Measurements from ENCODE around the gene AP3B1. TPM values are rescaled to one million over a fixed set of nuclear protein-coding genes. Genes with fewer than 3 reads are reported as not detected.

AP3B1 gene
- total RNA-seq, 1 donor from 2014 or later: 46.6 TPM

GRCh38 chr5:78102500-78102899, 192.0 kb downstream of the AP3B1 start:
- no peak for DNase-seq (ENCODE audit: low read depth, low spot score)
- Mint-ChIP-seq H3K36me3 (ENCODE audit: low read depth) (peaks cover 21% of the 10 kb centered on the region), H3K27ac (ENCODE audit: unreplicated experiment) (no peak overlapping the region), H3K4me3 (no peak overlapping the region), H3K27me3 (ENCODE audit: low read depth) (no peaks in the 10 kb centered on the region), H3K4me1 (peaks cover 8% of the 10 kb centered on the region), H3K9me3 (no peaks in the 10 kb centered on the region)
- no peak for TF ChIP-seq CTCF (conservative IDR thresholded peaks at IDR 0.05)

GRCh38 chr5:78095125-78095524, 199.4 kb downstream of the AP3B1 start:
- Mint-ChIP-seq H3K4me3 (no peak overlapping the region), H3K27ac (ENCODE audit: unreplicated experiment) (no peak overlapping the region), H3K9me3 (no peaks in the 10 kb centered on the region), H3K27me3 (ENCODE audit: low read depth) (no peaks in the 10 kb centered on the region), H3K4me1 (no peaks in the 10 kb centered on the region), H3K36me3 (ENCODE audit: low read depth) (peaks cover 32% of the 10 kb centered on the region)
- DNase-seq (ENCODE audit: low read depth, low spot score): no peak
- no peak for TF ChIP-seq CTCF (conservative IDR thresholded peaks at IDR 0.05)

GRCh38 chr5:78090002-78090401, 204.5 kb downstream of the AP3B1 start:
- Mint-ChIP-seq H3K27ac (ENCODE audit: unreplicated experiment) (no peak overlapping the region), H3K36me3 (ENCODE audit: low read depth) (peaks cover 17% of the 10 kb centered on the region), H3K4me1 (no peaks in the 10 kb centered on the region), H3K4me3 (no peak overlapping the region), H3K27me3 (ENCODE audit: low read depth) (no peaks in the 10 kb centered on the region), H3K9me3 (no peaks in the 10 kb centered on the region)
- DNase-seq (ENCODE audit: low read depth, low spot score): no peak
- no peak for TF ChIP-seq CTCF (conservative IDR thresholded peaks at IDR 0.05)

- H3K4me1 Mint-ChIP-seq: no peaks in the 10 kb centered on the region
- no peaks in the 10 kb centered on the region for H3K27me3 Mint-ChIP-seq (ENCODE audit: low read depth)
- no peak overlapping the region for H3K27ac Mint-ChIP-seq (ENCODE audit: unreplicated experiment)
- peaks cover 10% of the 10 kb centered on the region for H3K9me3 Mint-ChIP-seq
- peaks cover 24% of the 10 kb centered on the region for H3K36me3 Mint-ChIP-seq (ENCODE audit: low read depth)
- DNase-seq (ENCODE audit: low read depth, low spot score): no peak
- no peak for TF ChIP-seq CTCF (conservative IDR thresholded peaks at IDR 0.05)
- H3K4me3 Mint-ChIP-seq: no peak overlapping the region
These were observed 215.6 kb downstream of the AP3B1 start for GRCh38 chr5:78078858-78079257.

GRCh38 chr5:78077369-78078068, 217.0 kb downstream of the AP3B1 start:
- Mint-ChIP-seq H3K4me3 (no peak overlapping the region), H3K27me3 (ENCODE audit: low read depth) (no peaks in the 10 kb centered on the region), H3K4me1 (no peaks in the 10 kb centered on the region), H3K36me3 (ENCODE audit: low read depth) (peaks cover 24% of the 10 kb centered on the region), H3K27ac (ENCODE audit: unreplicated experiment) (no peak overlapping the region), H3K9me3 (peaks cover 10% of the 10 kb centered on the region)
- DNase-seq (ENCODE audit: low read depth, low spot score): no peak
- no peak for TF ChIP-seq CTCF (conservative IDR thresholded peaks at IDR 0.05)

All from neural crest cell (in vitro differentiated cells).